Measurements from ENCODE around the gene ZFAND3.
A peak's percentile ranks its signal among the peaks of the same experiment; 100 is the strongest.
"Not testable (repeated sequence)": the region's sequence is repeated elsewhere in the genome, so short reads cannot be mapped to it uniquely, and the experiment has no call there.

Gene ZFAND3

GRCh38 chr6:37972994-37973757, 153.6 kb downstream of the ZFAND3 start:
- DNase-seq (ENCODE audit: low read depth in 2 of 2) = no peak

GRCh38 chr6:37974381-37974780, 154.9 kb downstream of the ZFAND3 start:
- DNase-seq (ENCODE audit: low read depth in 2 of 2) = no peak

- no peak for DNase-seq (ENCODE audit: low read depth in 2 of 2)
These were observed 155.4 kb downstream of the ZFAND3 start for GRCh38 chr6:37974943-37975342.

GRCh38 chr6:37977715-37978114, 158.2 kb downstream of the ZFAND3 start:
- DNase-seq (ENCODE audit: low read depth in 2 of 2) = no peak

GRCh38 chr6:37979392-37980221, 160.1 kb downstream of the ZFAND3 start:
- no peak for DNase-seq (ENCODE audit: low read depth in 2 of 2)

- no peak for DNase-seq (ENCODE audit: low read depth in 2 of 2)
These were observed 160.7 kb downstream of the ZFAND3 start for GRCh38 chr6:37980222-37980595.

- no peak for DNase-seq (ENCODE audit: low read depth in 2 of 2)
These were observed 162.1 kb downstream of the ZFAND3 start for GRCh38 chr6:37981626-37982025.

GRCh38 chr6:37982317-37982716, 162.8 kb downstream of the ZFAND3 start:
- no peak for DNase-seq (ENCODE audit: low read depth in 2 of 2)

GRCh38 chr6:37983720-37984501, 164.4 kb downstream of the ZFAND3 start:
- no peak for DNase-seq (ENCODE audit: low read depth in 2 of 2)

- no peak for DNase-seq (ENCODE audit: low read depth in 2 of 2)
These were observed 165.1 kb downstream of the ZFAND3 start for GRCh38 chr6:37984578-37984977.

- DNase-seq (ENCODE audit: low read depth in 2 of 2) = peak in 1 of 2 experiments; percentile 17
These were observed 165.8 kb downstream of the ZFAND3 start for GRCh38 chr6:37985355-37985754.

- no peak for DNase-seq (ENCODE audit: low read depth in 2 of 2)
These were observed 167.5 kb downstream of the ZFAND3 start for GRCh38 chr6:37987018-37987417.

- DNase-seq (ENCODE audit: low read depth in 2 of 2) = no peak
These were observed 168.0 kb downstream of the ZFAND3 start for GRCh38 chr6:37987559-37987958.

GRCh38 chr6:37988127-37988526, 168.6 kb downstream of the ZFAND3 start:
- DNase-seq (ENCODE audit: low read depth in 2 of 2) = no peak

GRCh38 chr6:37988696-37989095, 169.2 kb downstream of the ZFAND3 start:
- DNase-seq (ENCODE audit: low read depth in 2 of 2) = no peak

GRCh38 chr6:37990762-37991525, 171.4 kb downstream of the ZFAND3 start:
- no peak for DNase-seq (ENCODE audit: low read depth in 2 of 2)

- DNase-seq (ENCODE audit: low read depth in 2 of 2) = no peak
These were observed 173.2 kb downstream of the ZFAND3 start for GRCh38 chr6:37992749-37993148.

- not testable (repeated sequence) for DNase-seq (ENCODE audit: low read depth in 2 of 2)
These were observed 173.7 kb downstream of the ZFAND3 start for GRCh38 chr6:37993194-37993593.

GRCh38 chr6:37993596-37993995, 174.1 kb downstream of the ZFAND3 start:
- DNase-seq (ENCODE audit: low read depth in 2 of 2) = no peak

- no peak for DNase-seq (ENCODE audit: low read depth in 2 of 2)
These were observed 174.7 kb downstream of the ZFAND3 start for GRCh38 chr6:37994223-37994622.

GRCh38 chr6:37998366-37998765, 178.8 kb downstream of the ZFAND3 start:
- no peak for DNase-seq (ENCODE audit: low read depth in 2 of 2)

- DNase-seq (ENCODE audit: low read depth in 2 of 2) = no peak
These were observed 181.9 kb downstream of the ZFAND3 start for GRCh38 chr6:38001386-38001785.
